ENCODE results near the gene OPTN. TPM values are rescaled to one million over a fixed set of nuclear protein-coding genes. Genes with fewer than 3 reads are reported as not detected.

Gene OPTN
- total RNA-seq, 4 donors from 2014 or later: 59.6 to 123 (median 77.1) TPM

GRCh38 chr10:13106387-13107045 lies 6.6 kb downstream of the OPTN start:
- DNase-seq (ENCODE audit: low spot score) (no peak), ATAC-seq (ENCODE audit: low FRiP score) (no peak)
- TF ChIP-seq CTCF (IDR thresholded peaks at IDR 0.05): no peak

GRCh38 chr10:13110908-13111307 lies 10.9 kb downstream of the OPTN start:
- ATAC-seq (ENCODE audit: low FRiP score) (no peak), DNase-seq (ENCODE audit: low spot score) (no peak)
- no peak for TF ChIP-seq CTCF (IDR thresholded peaks at IDR 0.05)

GRCh38 chr10:13113544-13113943 lies 13.6 kb downstream of the OPTN start:
- TF ChIP-seq CTCF (IDR thresholded peaks at IDR 0.05): no peak
- ATAC-seq (ENCODE audit: low FRiP score) (no peak), DNase-seq (ENCODE audit: low spot score) (no peak)

- ATAC-seq (ENCODE audit: low FRiP score): no peak
- DNase-seq (ENCODE audit: low spot score): no peak
- no peak for TF ChIP-seq CTCF (IDR thresholded peaks at IDR 0.05)
These were observed 16.2 kb downstream of the OPTN start for GRCh38 chr10:13115832-13116803.

GRCh38 chr10:13117841-13118783 lies 18.1 kb downstream of the OPTN start:
- no peak for TF ChIP-seq CTCF (IDR thresholded peaks at IDR 0.05)
- DNase-seq (ENCODE audit: low spot score) (no peak), ATAC-seq (ENCODE audit: low FRiP score) (no peak)

GRCh38 chr10:13118784-13119410 lies 18.9 kb downstream of the OPTN start:
- no peak for TF ChIP-seq CTCF (IDR thresholded peaks at IDR 0.05)
- no peak for DNase-seq (ENCODE audit: low spot score)
- no peak for ATAC-seq (ENCODE audit: low FRiP score)
